ENCODE measurements around the gene IKZF1.
A peak's percentile ranks its signal among the peaks of the same experiment; 100 is the strongest.

Gene IKZF1

GRCh38 chr7:50273301-50273700, 31.2 kb upstream of the IKZF1 start:
- H3K4me3 ChIP-seq (replicated peaks; ENCODE audit: insufficient read depth, low read length), result no peak overlapping the region
- H3K27ac ChIP-seq (replicated peaks), result no peak overlapping the region
- no peaks in the 10 kb centered on the region for H3K27me3 ChIP-seq (ENCODE audit: insufficient read depth, poor library complexity, severe bottlenecking)
- no peak for DNase-seq (ENCODE audit: low read depth in 1 of 2, low spot score in 1 of 2)
- TF ChIP-seq REST (IDR thresholded peaks at IDR 0.05; ENCODE audit: insufficient replicate concordance, low read depth) (no peak), POLR2AphosphoS5 (IDR thresholded peaks at IDR 0.05; ENCODE audit: low read depth) (no peak), GABPA (IDR thresholded peaks at IDR 0.05; ENCODE audit: low read depth) (no peak), CTCF (IDR thresholded peaks at IDR 0.05; ENCODE audit: insufficient read depth, low read length) (no peak), SPI1 (IDR thresholded peaks at IDR 0.05; ENCODE audit: borderline replicate concordance, low read depth) (no peak)

- TF ChIP-seq POLR2AphosphoS5 (IDR thresholded peaks at IDR 0.05; ENCODE audit: low read depth), result no peak
- no peak for TF ChIP-seq SPI1 (IDR thresholded peaks at IDR 0.05; ENCODE audit: borderline replicate concordance, low read depth)
- no peak for TF ChIP-seq REST (IDR thresholded peaks at IDR 0.05; ENCODE audit: insufficient replicate concordance, low read depth)
- TF ChIP-seq CTCF (IDR thresholded peaks at IDR 0.05; ENCODE audit: insufficient read depth, low read length), result no peak
- TF ChIP-seq GABPA (IDR thresholded peaks at IDR 0.05; ENCODE audit: low read depth), result no peak
- DNase-seq (ENCODE audit: low read depth in 1 of 2, low spot score in 1 of 2), result no peak
- no peaks in the 10 kb centered on the region for H3K27me3 ChIP-seq (ENCODE audit: insufficient read depth, poor library complexity, severe bottlenecking)
Observed at GRCh38 chr7:50273870-50274269, 30.6 kb upstream of the IKZF1 start.

GRCh38 chr7:50274361-50274760, 30.2 kb upstream of the IKZF1 start:
- TF ChIP-seq REST (IDR thresholded peaks at IDR 0.05; ENCODE audit: insufficient replicate concordance, low read depth), result no peak
- TF ChIP-seq GABPA (IDR thresholded peaks at IDR 0.05; ENCODE audit: low read depth), result no peak
- TF ChIP-seq SPI1 (IDR thresholded peaks at IDR 0.05; ENCODE audit: borderline replicate concordance, low read depth), result peak; percentile 78
- Histone ChIP-seq H3K27ac (replicated peaks) (peak overlapping the region; percentile 16), H3K4me3 (replicated peaks; ENCODE audit: insufficient read depth, low read length) (no peak overlapping the region), H3K27me3 (ENCODE audit: insufficient read depth, poor library complexity, severe bottlenecking) (no peaks in the 10 kb centered on the region)
- DNase-seq (ENCODE audit: low read depth in 1 of 2, low spot score in 1 of 2), result peak; percentile 41 to 59

More at GRCh38 chr7:50273870-50274269, 30.6 kb upstream of the IKZF1 start:
- Histone ChIP-seq H3K4me3 (replicated peaks; ENCODE audit: insufficient read depth, low read length) (no peak overlapping the region), H3K27ac (replicated peaks) (peak overlapping the region; percentile 16)
